HG02943 (cell line): ENCODE results near the gene PLA2G2C.

Experiments
- ATAC-seq: cut with Tn5 transposase; IDR thresholded peaks from one replicate; pipeline ENCODE4 v1.9.1; 2021; ENCODE audit warnings: mild to moderate bottlenecking, low read depth, moderate library complexity; ENCODE audit not compliant: unreplicated experiment

The PLA2G2C gene

DNA sequence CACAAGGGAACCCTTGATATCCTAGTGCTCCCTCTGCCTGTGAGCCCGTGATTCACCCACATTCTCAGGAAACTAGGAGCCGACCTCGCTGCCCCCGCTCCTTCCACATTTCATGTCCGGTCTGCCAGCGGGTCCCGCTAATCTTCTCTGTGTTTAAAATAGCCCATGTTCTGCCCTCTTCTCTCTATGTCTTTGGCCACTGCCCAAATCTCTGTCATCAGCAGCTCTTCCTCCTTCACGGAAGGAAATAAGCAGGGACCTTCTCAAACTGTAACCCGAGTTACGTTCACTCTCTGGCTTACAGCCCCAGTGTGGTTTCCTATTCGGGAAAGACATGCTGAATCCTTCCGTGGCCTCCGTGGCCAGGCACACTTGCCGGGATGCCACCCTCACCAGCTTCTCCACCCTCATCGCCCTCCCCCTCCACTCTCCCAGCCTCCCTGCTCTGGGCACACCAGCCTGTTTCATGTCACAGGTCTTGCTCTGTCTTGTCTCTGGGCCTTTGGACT lies 21.6 kb downstream of the PLA2G2C start:
- no peak for ATAC-seq

DNA sequence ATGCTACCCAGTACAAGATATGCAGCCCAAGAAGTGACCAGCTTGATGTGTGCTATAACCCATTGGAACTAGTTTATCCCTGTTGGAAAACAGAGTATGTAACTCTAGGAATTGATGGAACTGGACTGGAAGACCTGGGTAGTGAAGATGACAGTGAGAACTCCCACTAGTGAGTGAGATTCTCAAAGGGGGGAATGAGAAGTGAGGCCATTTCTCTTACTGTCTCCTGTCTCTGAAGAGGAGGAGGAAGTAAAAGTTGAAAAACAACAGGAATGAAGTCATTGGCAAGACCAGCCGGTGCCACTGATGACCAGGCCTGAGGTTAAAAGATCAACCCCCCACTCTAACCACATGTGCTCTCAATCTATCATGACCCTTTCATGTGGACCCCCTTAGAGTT lies 26.3 kb downstream of the PLA2G2C start:
- ATAC-seq, result no peak

DNA sequence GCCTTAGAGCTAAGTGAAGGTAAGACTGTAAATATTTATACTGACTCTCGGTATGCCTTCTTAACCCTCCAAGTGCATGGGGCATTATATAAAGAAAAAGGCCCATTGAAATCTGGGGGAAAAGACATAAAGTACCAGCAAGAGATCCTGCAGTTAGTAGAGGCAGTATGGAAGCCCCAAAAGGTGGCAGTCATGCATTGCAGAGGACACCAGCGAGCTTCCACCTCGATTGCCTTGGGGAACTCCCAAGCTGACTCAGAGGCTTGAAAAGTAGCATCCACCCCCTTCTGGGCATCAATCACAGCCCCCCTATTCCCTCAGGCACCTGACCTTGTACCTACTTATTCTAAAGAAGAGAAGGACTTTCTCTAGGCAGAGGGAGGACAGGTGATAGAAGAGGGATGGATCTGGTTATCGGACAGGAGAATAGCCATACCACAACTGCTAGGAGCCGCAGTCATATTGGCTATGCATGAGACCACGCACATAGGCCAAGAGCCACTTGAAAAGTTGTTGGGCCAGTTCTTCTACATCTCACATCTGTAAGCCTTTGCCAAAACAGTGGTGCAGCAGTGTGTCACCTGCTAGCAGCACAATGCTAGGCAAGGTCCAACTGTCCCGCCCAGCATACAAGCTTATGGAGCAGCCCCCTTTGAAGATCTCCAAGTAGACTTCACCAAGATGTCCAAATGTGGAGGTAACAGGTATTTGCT lies 27.8 kb downstream of the PLA2G2C start:
- ATAC-seq, result no peak

DNA sequence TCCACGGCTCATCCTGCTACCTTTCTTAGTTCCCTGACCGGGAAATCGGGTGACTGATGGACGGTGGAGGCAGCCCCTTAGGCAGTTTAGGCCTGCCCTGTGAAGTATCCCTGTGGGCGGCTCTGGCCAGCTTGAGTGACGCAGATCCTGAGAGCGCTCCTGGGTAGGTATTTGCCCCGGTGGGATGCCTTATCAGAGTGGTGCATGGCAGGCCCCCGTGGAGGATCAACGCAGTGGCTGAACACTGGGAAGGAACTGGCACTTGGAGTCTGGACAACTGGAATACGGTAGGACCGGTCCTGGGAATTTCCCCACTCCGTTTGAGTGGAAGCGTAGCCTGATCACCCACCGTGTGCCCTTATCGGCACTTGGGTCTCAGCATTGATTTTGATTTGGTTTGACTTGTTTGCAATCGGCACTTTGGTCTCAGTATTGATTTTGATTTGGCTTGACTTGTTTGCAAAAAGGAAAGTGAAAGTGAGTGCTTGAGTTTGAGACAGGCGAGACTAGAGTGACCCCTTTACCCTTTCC lies 32.0 kb downstream of the PLA2G2C start:
- no peak for ATAC-seq

DNA sequence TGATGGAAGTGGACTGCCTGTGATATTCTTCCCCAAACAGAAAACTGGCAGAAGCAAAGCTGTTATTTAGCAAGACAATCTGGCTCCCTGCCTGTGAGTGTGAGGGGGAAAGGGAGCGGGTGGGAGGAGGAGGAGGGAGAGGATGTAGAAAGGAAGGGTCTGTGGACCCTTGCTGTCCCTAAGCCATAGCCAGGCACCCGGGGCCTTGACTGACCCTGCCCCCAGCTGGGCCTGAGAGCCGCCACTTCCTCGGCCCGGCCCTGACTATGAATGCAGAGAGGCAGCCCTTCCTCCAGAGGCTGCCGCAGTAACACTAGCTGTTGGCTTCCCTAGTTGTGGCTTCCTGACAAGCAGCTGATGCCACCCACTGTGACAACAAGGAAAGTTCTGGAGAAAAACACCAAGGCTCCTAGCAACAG lies 33.3 kb downstream of the PLA2G2C start:
- no peak for ATAC-seq

DNA sequence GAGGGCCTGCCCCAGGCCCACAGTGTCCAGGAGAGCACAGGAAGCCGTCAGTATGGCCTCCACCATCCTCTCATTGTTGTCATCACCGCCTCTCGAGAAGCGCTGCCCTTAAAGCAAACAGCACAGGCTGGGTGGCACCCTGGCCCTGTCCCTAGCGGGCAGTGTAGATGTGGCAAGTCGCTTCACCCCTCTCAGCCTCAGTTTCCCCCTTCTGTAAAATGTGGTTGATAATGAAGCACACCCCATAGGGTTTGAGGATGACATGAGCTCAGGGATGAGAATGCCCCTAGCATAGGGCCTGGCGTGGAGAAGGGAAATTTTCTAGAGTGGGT lies 33.8 kb downstream of the PLA2G2C start:
- ATAC-seq, result no peak

DNA sequence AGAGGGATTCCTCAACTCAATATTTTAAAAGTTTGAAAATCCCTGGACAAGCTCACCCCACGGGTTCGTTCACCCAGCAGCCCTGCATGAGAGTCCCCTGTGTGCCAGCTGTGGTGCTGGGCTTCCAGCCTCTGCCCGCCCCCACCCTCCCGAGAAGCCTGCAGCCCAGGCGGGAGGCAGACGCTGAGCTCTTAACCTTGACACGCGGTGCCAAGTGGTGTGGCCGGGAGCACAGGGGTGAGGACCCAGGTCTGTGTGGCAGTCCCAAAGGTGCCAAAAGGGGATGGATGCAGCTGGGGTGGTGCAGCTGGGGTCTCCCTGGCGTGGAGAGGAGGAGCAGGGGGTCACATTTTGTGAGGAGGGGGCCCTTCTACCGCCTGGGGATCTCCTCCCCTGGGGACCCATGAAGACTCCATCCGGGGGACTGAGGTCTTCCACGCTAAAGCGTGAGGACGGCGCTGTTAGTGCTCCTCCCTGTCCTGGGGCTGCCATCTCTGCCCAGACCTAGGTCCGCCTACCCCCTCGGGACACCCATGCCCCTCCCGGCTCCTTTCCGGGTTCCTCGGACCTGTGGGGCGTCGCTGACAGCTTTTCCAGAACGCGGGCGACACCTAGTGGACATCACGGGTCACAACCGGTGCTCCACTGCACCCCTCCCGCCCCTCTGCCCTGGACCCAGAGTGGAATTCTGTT lies 34.3 kb downstream of the PLA2G2C start:
- ATAC-seq, result peak; percentile 63

DNA sequence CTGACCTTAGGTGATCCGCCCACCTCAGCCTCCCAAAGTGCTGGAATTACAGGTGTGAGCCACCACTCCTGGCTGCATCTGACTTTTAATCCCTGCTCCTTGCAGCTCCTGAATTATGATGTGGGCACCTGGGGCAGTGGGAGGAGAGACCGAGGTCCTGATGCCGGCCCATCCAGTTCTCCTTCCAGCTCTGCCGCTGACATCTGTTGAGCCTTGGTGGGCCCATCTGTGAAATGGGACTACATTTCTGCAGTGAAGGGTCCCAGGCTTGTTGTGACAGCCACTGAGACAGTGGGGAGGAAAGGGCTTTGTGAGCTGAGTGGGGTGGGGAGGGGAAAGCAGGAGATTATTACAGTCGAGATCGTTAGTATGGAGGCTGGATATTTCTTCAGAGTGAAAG lies 35.3 kb downstream of the PLA2G2C start:
- no peak for ATAC-seq

DNA sequence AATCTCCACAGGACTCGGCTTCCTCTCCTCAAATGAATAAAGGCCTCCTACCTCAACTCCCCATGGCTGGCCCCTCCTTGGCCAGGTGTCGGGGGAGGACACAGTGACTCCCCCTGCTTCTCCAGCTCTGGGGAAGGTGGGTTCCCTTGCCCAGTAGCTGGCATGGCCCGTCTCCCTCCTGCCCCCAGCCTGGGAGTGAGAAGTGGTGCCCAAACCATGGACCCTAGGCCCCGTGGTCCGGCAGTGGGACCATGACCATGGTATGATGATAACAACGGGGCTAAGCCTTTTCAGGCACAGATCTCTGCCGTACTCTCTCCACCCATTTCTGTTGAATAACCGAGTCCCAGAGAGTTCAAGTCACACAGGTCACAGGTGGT lies 36.0 kb downstream of the PLA2G2C start:
- ATAC-seq, result no peak

DNA sequence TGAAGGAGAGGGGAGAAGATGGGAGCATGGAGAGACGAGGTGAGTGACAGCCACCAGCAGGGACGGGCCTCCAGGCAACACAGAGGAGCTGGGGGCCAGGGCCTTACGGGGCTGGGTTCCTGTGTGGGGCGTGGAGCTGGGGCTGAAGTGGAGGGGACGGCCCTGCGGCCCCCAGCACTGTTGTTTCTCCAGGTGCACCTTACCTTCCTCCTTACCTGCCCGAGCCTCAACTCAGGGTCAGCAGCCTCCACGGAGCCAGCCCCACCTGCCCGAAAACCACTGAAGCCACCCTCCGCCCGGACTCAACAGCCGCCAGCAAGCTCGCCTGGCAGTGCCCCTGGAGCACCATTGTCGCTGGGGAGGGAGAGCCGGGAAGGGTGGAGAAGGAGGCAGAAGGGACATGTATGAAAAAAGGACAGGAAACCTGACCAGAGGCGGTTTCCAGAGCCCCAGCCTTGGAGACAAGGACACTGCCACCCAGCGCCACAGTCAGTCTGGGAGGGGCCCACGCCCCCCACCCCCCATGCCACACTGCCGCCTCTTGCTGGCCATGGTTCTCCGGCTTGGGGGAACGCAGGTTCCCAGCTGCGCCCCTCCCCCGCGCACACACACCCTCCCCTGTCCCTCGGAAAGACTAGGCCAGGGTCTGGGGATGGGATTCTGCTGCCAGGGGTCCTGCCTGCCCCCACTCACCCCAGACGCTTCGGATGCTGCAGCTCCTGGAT lies 36.6 kb downstream of the PLA2G2C start:
- no peak for ATAC-seq

DNA sequence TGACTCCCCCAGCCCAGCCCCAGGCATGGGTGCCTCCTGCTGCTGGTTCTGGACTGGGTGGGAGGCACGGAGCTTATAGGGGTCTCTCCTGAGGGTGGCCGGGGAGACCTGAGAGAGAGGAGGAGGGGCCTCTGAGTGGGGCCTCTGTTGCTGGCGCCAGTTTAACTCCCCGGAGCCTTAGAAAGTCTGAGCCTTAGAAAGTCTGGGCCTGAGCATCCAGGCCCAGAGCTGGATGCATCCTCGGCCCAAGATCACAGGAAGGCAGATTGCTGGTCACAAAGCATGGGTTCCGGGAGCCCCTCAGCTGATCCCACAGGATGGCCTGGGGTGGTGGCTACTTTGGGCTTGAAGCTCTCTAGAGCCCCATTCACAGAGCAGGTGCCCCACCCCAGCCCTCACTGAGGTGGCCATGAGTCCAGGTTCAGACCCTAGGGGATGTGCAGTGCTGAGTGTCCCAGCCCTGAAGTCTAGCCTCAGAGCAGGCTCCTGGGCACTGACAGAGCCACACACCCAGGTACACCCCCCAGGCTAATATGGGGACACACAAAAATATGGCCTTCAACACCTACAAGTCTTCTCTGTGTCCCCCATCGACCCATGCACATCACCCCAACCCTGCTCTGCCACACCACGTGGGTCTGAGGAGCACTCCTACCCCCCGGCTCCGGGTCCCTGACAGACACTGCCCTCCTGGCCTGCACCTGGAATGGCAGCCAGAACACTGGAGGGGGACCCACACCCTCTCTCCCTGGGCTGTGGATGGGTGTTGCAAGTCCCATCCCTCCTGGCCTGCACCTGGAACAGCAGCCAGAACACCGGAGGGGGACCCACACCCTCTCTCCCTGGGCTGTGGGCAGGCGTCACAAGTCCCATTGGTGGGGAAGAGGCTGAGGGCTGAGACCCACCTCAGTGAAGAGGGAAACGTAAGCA lies 37.5 kb downstream of the PLA2G2C start:
- no peak for ATAC-seq

DNA sequence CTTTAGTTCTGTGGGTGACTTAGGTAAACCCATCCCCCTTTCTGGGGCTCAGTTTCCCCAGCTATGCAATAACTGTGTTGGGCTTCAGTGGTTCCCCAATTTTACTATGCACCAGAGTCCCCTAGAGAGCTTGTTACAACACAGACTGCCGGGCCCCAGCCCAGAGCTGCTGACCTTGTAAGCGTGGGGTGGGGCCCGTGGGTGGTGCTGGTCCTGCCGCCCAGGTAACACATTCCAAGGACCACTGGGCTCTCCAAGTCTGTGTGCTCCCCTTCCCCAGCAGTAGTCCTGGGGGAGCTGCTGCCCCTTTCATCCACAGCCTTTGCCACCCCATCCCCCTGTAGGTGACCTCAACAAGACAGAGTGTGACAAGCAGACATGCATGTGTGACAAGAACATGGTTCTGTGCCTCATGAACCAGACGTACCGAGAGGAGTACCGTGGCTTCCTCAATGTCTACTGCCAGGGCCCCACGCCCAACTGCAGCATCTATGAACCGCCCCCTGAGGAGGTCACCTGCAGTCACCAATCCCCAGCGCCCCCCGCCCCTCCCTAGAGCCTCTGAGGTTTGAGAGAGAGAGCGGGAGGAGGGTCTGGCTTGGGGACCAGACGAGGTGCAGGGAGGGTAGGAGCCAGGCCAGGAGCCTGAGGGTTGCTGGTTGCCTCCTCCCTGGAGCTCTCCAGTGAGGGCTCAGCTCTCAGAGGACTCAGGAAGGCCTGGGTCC lies 38.3 kb downstream of the PLA2G2C start:
- no peak for ATAC-seq

DNA sequence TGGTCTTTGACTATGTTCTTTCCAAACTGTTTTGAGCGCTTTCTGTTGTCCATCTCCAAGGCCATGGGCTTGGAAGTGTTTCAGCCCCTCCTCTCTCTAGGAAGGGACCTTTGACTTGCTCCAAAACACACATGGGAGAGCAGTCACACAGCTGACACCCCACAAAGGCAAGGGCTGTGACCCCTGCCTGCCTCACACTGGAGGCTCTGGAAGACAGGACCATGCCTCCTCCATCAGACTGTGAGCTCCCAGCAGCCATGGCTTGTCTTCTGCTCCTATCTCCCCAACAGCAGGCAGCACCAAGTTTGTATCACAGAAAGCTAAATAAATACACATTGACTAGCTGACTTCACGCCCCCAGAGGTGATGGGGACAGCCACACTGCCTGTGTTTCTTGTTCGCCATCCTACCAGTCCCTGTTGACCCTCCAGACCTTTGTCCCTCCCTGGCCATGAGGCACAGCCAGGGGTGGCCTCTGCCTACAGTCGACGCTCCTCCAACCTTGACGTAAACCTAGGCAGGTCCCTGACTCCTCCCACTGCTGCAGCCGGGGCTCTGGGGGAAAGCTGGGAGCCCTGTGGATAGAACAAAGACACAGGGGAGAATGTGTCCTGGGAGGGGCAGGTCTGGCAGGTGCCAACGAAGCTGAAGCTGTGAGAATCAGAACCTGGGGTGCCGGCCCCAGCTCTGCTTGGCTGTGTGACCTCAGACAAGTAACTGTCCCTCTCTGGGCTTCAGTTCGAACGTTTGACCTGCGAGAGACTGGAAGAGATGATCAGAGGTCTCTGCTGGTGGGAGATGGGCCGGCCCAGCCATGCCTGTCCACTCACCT lies 42.4 kb downstream of the PLA2G2C start:
- ATAC-seq, result no peak

DNA sequence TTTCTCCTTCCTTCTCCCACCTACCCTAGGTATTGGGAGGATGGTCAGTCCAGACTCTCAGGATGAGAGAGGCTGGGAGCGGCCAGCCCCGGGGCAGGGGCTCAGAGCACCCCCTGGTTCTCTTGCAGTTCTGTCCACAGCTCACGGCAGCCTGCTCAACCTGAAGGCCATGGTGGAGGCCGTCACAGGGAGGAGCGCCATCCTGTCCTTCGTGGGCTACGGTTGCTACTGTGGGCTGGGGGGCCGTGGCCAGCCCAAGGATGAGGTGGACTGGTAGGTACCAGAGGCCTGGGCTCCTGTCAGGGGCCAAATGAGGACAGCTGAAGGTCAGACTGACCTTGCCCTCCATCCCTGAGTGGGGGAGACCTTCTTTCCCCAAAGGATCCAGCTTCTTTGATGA lies 43.0 kb downstream of the PLA2G2C start:
- ATAC-seq, result no peak

DNA sequence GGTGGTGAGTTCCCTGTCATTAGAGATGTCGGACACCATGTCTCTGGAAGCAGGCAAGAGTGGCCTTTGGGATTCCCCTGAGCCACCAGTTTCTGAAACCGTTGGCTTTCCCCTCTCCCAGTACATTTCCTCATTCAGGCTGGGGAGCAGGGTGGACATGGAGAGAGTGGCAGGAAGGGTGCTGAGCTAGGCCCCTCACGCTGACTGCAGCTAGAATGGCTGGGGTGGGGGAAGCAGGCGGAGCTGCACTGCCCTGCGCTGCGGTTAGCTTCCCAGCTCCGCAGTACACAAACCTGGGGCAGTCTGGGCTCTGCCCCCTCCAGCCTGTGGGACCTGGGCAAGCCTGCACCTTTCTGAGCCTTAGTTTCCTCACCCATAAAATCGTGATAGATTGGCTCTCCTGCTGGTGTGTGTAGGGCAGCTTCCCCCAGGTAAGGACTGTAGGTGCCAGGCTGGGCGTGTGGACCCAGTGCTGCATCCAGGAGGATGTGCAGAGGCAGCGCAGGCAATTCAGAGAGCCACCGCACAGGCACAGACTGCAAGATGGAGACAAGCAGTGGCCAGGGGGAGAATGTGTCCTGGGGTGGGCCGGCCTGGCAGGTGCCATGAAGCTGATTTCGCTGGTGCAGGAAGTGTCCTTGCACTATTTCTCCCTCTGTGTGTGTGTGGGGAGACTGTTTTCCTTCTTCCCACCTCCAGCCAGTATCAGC lies 44.2 kb downstream of the PLA2G2C start:
- no peak for ATAC-seq

DNA sequence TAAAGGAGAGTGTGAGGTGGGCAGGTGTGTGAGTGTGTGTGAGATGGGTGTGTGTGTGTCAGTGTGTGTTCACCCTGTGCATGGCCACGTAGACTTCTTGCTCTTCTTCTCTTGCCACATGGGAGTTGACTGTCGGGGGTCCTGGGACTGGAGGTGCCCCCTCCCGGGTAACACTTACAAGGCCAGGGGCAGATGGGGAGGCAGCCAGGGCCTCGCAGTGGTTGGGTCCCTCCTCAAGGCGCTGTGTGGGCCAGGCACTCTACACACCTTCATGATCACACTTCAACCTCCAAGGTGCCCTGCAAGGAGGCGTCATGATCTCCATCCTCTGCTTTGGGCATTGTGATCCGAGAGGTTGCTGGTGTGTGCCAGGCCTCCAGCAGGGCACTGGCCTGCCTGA lies 44.9 kb downstream of the PLA2G2C start:
- ATAC-seq, result no peak

DNA sequence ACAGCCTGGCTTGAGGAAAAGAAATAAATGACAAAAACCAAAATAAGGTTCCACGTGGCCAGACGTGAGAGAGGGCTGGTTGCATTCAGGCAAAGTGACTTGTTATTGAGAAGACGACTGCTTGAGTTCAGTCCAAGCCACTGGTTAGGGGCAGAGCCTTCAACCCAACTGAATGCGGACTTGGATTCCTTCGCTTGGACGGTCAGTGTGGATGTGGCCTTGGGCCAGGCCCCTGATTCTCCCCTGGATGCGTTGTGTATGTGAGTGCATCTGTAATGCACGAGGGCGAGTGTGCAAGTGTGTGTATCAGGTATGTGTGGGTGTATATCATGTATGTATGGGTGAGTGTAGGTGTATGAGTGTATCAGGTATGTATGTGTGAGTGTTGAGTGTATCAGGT lies 45.3 kb downstream of the PLA2G2C start:
- no peak for ATAC-seq
